NB4 (cell line): ENCODE data around the gene CEP192.

Experiments used
- CTCF ChIP-seq: IDR thresholded peaks from one replicate; pipeline ENCODE4 v1.5.1; 2012; ENCODE audit warnings: low read depth, low read length
- MYC ChIP-seq: IDR thresholded peaks from 2 replicates; pipeline ENCODE4 v1.6.1; 2011; ENCODE audit warnings: low read depth, low read length

- TF ChIP-seq CTCF (no peak), MYC (no peak)
Measured at GRCh38 chr18:13105059-13105458, 113.9 kb downstream of the CEP192 start.
